ENCODE data around the gene PEPD.

DNA sequence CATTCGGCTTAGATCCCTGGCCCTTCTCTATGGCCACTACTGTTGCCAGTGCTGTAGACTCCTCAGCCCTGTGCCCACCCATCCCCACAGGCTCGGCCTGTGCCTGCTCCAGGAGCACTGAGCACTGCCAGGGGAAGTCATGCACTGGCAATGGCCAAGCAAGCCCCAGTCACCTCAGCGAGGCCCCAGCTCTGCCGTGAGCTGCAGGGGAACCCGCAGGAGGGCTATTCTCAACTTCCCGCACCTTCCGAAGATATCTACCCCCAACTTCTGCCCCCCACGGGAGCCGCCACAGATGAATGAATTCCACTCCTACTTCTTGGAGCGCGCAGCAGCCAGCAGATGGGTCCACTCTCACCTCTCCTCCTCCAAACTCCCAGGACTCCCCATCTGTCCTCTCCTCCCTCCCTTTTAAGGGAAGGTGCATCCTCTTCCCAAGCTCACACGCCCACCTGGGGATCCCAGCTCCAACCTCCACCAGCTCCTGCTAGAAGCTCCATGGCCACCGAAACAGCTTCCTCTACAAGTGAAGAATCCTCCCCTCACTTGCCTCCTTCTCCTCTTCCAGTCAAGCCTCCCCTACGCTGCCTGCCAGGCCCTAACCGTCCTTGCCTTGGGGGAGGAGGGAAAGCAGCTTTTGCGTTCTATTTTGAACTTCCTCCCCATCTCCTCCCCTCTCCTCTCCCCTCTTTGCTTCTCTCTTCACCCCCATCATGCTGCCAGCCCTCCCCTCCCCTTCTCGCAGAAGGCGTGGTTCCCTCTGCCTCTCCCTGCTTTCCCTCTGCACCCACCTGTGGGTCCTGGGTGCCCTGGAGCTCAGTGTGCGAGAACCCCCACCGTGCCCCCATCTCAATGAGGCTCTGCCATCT is 52.2 kb downstream of the PEPD start:
- TF ChIP-seq, protein P1, sequence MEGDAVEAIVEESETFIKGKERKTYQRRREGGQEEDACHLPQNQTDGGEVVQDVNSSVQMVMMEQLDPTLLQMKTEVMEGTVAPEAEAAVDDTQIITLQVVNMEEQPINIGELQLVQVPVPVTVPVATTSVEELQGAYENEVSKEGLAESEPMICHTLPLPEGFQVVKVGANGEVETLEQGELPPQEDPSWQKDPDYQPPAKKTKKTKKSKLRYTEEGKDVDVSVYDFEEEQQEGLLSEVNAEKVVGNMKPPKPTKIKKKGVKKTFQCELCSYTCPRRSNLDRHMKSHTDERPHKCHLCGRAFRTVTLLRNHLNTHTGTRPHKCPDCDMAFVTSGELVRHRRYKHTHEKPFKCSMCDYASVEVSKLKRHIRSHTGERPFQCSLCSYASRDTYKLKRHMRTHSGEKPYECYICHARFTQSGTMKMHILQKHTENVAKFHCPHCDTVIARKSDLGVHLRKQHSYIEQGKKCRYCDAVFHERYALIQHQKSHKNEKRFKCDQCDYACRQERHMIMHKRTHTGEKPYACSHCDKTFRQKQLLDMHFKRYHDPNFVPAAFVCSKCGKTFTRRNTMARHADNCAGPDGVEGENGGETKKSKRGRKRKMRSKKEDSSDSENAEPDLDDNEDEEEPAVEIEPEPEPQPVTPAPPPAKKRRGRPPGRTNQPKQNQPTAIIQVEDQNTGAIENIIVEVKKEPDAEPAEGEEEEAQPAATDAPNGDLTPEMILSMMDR (IDR thresholded peaks at IDR 0.05) = no peak
- no peak for TF ChIP-seq ZFX (IDR thresholded peaks at IDR 0.05; ENCODE audit: borderline replicate concordance)
